ENCODE data around the gene ROM1. TPM values are rescaled to one million over a fixed set of nuclear protein-coding genes. Genes with fewer than 3 reads are reported as not detected.
A peak's percentile ranks its signal among the peaks of the same experiment; 100 is the strongest.

The ROM1 gene
- polyA plus RNA-seq, 2 of the 4 experiments (the other 2 are of a cell fraction): 0.92 to 2.8 TPM

- TF ChIP-seq HOXB5 (CRISPR knock-in tag; IDR thresholded peaks at IDR 0.05) (no peak), RARB (CRISPR knock-in tag; IDR thresholded peaks at IDR 0.05) (no peak), CHD4 (IDR thresholded peaks at IDR 0.05; ENCODE audit: borderline replicate concordance) (no peak), CBX2 (IDR thresholded peaks at IDR 0.05; ENCODE audit: borderline replicate concordance, low read depth) (no peak), NPAS2 (CRISPR knock-in tag; IDR thresholded peaks at IDR 0.05; ENCODE audit: borderline replicate concordance) (no peak), MAZ (IDR thresholded peaks at IDR 0.05; ENCODE audit: borderline replicate concordance, low read depth, low read length) (no peak), EHF (CRISPR knock-in tag; IDR thresholded peaks at IDR 0.05) (no peak), ATOH8 (CRISPR knock-in tag; IDR thresholded peaks at IDR 0.05; ENCODE audit: low read depth) (no peak), ZNF302 (CRISPR knock-in tag; IDR thresholded peaks at IDR 0.05) (no peak), CHD2 (IDR thresholded peaks at IDR 0.05; ENCODE audit: low read length, partially characterized antibody) (no peak), SMC3 (IDR thresholded peaks at IDR 0.05) (peak; percentile 47; the same call in 2 of the 3 replicates), KDM5A (IDR thresholded peaks at IDR 0.05) (no peak), EHMT2 (IDR thresholded peaks at IDR 0.05; ENCODE audit: low read depth) (no peak), HDAC2 (IDR thresholded peaks at IDR 0.05) (no peak), TFCP2L1 (CRISPR knock-in tag; IDR thresholded peaks at IDR 0.05) (no peak), KDM1A (IDR thresholded peaks at IDR 0.05; ENCODE audit: low read depth) (no peak), ELK1 (IDR thresholded peaks at IDR 0.05; ENCODE audit: low read depth, low read length) (no peak), CEBPB (IDR thresholded peaks at IDR 0.05) (no peak), POLR2A (IDR thresholded peaks at IDR 0.05; ENCODE audit: low read length) (no peak), EP300 (IDR thresholded peaks at IDR 0.05) (no peak), FOSB (CRISPR knock-in tag; IDR thresholded peaks at IDR 0.05) (no peak), HOXA7 (CRISPR knock-in tag; IDR thresholded peaks at IDR 0.05) (no peak), PHF8 (IDR thresholded peaks at IDR 0.05; ENCODE audit: borderline replicate concordance, low read depth) (no peak), RNF2 (IDR thresholded peaks at IDR 0.05; ENCODE audit: borderline replicate concordance, low read depth) (no peak), REST (IDR thresholded peaks at IDR 0.05) (no peak), POLR2AphosphoS2 (conservative IDR thresholded peaks at IDR 0.05; ENCODE audit: low read length) (no peak), E2F6 (IDR thresholded peaks at IDR 0.05; ENCODE audit: borderline replicate concordance, low read depth) (no peak), ZFP36 (IDR thresholded peaks at IDR 0.05; ENCODE audit: borderline replicate concordance, partially characterized antibody) (no peak)
Observed at GRCh38 chr11:62593434-62594044, 19.5 kb upstream of the ROM1 start (continued).
